Measurements from ENCODE around the gene ST3GAL2.

The ST3GAL2 gene

DNA sequence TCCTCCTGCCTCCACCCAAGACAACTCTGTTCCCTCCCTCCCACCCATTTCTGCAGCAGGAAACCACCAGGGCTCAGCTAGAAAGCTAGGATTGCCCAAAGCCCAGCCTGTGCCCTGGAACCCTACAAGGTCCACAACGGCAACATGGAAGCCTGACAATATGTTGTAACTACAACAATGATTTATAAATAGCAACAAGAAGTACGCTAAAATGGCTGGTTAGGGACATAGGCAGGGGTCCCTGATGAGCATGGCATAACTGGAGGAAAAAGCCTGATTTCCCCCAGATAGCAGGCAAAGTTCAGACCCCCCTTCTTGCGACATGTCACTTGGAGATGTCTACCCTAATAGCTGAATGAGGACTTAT lies 6.6 kb downstream of the ST3GAL2 start:
- TF ChIP-seq FOXM1 (IDR thresholded peaks at IDR 0.05; ENCODE audit: borderline replicate concordance, low read depth) (no peak), TAF1 (IDR thresholded peaks at IDR 0.05; ENCODE audit: low read depth) (no peak), TEAD4 (IDR thresholded peaks at IDR 0.05) (no peak)
- TF ChIP-seq, protein P1, sequence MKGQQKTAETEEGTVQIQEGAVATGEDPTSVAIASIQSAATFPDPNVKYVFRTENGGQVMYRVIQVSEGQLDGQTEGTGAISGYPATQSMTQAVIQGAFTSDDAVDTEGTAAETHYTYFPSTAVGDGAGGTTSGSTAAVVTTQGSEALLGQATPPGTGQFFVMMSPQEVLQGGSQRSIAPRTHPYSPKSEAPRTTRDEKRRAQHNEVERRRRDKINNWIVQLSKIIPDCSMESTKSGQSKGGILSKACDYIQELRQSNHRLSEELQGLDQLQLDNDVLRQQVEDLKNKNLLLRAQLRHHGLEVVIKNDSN (IDR thresholded peaks at IDR 0.05), result no peak

DNA sequence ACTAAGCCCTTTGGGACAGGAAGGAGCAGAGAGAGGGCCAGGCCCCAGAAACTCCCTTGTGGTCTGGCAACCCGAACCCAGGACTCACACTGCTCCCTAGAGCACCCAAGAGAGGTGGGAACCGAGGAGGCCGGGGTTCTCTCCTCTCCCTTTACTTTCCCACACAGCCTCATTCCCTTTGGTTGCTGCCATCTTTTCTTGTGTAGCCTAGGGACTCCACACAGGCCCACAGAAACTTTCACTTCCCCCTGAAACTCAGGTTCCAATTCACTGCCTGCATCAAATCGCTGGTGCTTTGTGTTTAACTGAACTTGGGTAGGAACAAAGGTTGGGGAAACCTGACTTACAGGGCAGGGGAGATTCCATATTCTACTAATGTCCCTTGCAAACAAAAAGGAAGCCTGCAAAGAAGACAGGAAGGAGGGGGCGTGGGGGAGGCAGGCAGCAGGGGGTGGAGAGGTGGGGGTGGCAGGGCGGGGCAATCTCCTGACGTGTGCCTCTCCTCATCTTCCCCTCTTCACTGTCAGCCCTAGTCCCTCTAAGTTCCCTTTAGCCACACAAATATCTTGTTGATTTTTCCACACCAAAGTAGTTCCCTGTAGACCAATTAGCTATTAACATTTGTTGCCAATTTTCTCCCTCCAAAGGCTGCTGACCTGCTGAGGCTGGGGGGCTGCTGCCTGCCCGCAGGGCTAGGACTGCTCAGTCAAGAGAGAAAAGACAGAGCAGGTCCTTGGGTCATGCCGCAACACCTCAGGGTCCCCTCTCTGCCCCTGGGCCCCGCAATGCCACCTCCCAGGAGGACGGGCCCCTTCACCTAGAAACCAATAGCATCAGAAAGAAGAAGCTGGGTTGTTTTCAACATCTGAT lies 8.0 kb downstream of the ST3GAL2 start:
- TF ChIP-seq ZBTB7A (IDR thresholded peaks at IDR 0.05; ENCODE audit: low read depth), result no peak
- TF ChIP-seq CEBPB (IDR thresholded peaks at IDR 0.05), result no peak
- no peak for TF ChIP-seq NFIC (IDR thresholded peaks at IDR 0.05)
- no peak for TF ChIP-seq RAD21 (IDR thresholded peaks at IDR 0.05; ENCODE audit: low read depth)
- no peak for TF ChIP-seq TAF1 (IDR thresholded peaks at IDR 0.05; ENCODE audit: low read depth)
- TF ChIP-seq TEAD4 (IDR thresholded peaks at IDR 0.05), result no peak
- TF ChIP-seq, protein P2, sequence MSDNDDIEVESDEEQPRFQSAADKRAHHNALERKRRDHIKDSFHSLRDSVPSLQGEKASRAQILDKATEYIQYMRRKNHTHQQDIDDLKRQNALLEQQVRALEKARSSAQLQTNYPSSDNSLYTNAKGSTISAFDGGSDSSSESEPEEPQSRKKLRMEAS (IDR thresholded peaks at IDR 0.05), result no peak
- no peak for TF ChIP-seq EGR1 (IDR thresholded peaks at IDR 0.05)
- TF ChIP-seq CREB1 (IDR thresholded peaks at IDR 0.05; ENCODE audit: low read depth), result no peak
- no peak for TF ChIP-seq TCF12 (IDR thresholded peaks at IDR 0.05; ENCODE audit: low read depth)
- TF ChIP-seq, protein P3, sequence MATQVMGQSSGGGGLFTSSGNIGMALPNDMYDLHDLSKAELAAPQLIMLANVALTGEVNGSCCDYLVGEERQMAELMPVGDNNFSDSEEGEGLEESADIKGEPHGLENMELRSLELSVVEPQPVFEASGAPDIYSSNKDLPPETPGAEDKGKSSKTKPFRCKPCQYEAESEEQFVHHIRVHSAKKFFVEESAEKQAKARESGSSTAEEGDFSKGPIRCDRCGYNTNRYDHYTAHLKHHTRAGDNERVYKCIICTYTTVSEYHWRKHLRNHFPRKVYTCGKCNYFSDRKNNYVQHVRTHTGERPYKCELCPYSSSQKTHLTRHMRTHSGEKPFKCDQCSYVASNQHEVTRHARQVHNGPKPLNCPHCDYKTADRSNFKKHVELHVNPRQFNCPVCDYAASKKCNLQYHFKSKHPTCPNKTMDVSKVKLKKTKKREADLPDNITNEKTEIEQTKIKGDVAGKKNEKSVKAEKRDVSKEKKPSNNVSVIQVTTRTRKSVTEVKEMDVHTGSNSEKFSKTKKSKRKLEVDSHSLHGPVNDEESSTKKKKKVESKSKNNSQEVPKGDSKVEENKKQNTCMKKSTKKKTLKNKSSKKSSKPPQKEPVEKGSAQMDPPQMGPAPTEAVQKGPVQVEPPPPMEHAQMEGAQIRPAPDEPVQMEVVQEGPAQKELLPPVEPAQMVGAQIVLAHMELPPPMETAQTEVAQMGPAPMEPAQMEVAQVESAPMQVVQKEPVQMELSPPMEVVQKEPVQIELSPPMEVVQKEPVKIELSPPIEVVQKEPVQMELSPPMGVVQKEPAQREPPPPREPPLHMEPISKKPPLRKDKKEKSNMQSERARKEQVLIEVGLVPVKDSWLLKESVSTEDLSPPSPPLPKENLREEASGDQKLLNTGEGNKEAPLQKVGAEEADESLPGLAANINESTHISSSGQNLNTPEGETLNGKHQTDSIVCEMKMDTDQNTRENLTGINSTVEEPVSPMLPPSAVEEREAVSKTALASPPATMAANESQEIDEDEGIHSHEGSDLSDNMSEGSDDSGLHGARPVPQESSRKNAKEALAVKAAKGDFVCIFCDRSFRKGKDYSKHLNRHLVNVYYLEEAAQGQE (IDR thresholded peaks at IDR 0.05; ENCODE audit: low read depth), result no peak
- TF ChIP-seq, protein P1 (IDR thresholded peaks at IDR 0.05), result no peak
- TF ChIP-seq EP300 (IDR thresholded peaks at IDR 0.05; ENCODE audit: borderline replicate concordance), result no peak
- no peak for TF ChIP-seq FOXM1 (IDR thresholded peaks at IDR 0.05; ENCODE audit: borderline replicate concordance, low read depth)

- TF ChIP-seq TCF12 (IDR thresholded peaks at IDR 0.05; ENCODE audit: low read depth), result no peak
- TF ChIP-seq, protein P1 (IDR thresholded peaks at IDR 0.05), result no peak
Measured at GRCh38 chr16:70429888-70430666, 8.8 kb downstream of the ST3GAL2 start.

DNA sequence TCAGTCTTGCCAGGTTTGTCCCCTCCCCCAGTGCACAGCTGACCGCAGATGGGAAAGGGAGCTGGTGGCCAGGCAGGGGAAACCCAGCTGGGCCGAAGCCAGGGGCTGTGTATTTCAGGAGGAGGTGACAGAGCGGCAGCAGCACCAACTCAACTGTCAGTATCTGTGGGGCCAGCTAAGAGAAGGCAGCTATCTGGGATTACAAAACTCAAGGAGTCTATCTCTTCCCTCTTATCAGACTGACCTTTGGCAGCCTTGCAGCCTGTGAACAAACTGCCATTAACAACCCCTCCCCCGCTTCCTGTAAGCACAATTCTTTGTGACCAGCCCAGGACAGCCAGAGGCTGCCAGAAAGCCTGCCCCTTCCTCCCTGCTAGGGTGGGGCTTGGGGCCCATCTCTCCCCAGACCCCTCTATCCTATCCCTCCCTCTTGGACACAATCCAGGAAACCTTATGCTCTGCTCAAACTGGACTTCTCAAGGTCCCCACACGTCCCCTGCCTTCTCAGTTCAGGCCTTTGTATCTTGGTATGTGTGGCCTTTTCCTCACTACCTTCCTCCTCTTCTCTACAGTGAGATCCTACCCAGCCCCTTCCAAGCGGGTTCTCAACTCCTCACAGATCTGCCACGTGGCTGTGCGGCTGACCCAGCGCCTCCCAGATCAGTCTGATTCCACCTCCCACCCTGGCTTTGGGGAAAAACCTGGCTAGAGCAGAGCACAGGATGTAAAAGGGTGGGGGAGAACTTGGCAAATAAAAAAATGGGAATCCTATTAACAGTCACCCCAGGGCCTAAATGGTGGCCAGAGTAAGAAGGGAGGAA lies 10.5 kb downstream of the ST3GAL2 start:
- TF ChIP-seq, protein P1 (IDR thresholded peaks at IDR 0.05), result no peak
- TF ChIP-seq CEBPB (IDR thresholded peaks at IDR 0.05) (no peak), TAF1 (IDR thresholded peaks at IDR 0.05; ENCODE audit: low read depth) (peak; percentile 36; the same call in 1 of the 2 replicates), CREB1 (IDR thresholded peaks at IDR 0.05; ENCODE audit: low read depth) (no peak), FOXM1 (IDR thresholded peaks at IDR 0.05; ENCODE audit: borderline replicate concordance, low read depth) (no peak), EP300 (IDR thresholded peaks at IDR 0.05; ENCODE audit: borderline replicate concordance) (peak; percentile 37; the same call in 1 of the 2 replicates), RAD21 (IDR thresholded peaks at IDR 0.05; ENCODE audit: low read depth) (no peak; the same call in 1 of the 2 replicates), TCF12 (IDR thresholded peaks at IDR 0.05; ENCODE audit: low read depth) (peak; percentile 23; the same call in 1 of the 2 replicates), TEAD4 (IDR thresholded peaks at IDR 0.05) (no peak), NFIC (IDR thresholded peaks at IDR 0.05) (peak; percentile 78), YY1 (IDR thresholded peaks at IDR 0.05; ENCODE audit: low read depth) (no peak), ZBTB7A (IDR thresholded peaks at IDR 0.05; ENCODE audit: low read depth) (no peak), EGR1 (IDR thresholded peaks at IDR 0.05) (no peak)
- TF ChIP-seq, protein P2 (IDR thresholded peaks at IDR 0.05), result peak; percentile 42
- TF ChIP-seq, protein P3 (IDR thresholded peaks at IDR 0.05; ENCODE audit: low read depth), result no peak
